ENCODE data around the gene TPP1. TPM values are rescaled to one million over a fixed set of nuclear protein-coding genes. Genes with fewer than 3 reads are reported as not detected.

Gene TPP1
- total RNA-seq, 1 experiment from 2014 or later, result 21.6 TPM

DNA sequence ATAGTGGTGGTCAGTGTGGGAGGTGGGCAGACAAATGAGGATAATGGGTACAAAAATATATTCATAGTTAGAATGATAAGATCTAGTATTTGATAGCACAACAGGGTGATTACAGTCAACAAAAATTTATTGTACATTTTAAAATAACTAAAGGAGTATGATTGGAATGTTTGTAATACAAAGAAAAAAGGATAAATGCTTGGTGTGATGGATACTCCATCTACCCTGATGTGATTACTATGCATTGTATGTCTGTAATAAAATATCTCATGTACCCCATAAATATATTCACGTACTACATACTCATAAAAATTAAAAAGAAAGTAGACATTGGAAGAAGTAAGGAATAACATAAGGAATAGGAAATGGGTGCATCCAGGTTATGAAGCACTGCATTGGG lies 31.2 kb downstream of the TPP1 start:
- Histone ChIP-seq H2AFZ (ENCODE audit: low read length) (no peak overlapping the region), H3K79me2 (ENCODE audit: low read length) (no peaks in the 10 kb centered on the region), H3K9ac (ENCODE audit: low read length) (no peak overlapping the region), H3K4me3 (ENCODE audit: low read length) (no peak overlapping the region), H4K20me1 (ENCODE audit: low read length) (no peaks in the 10 kb centered on the region), H3K36me3 (ENCODE audit: low read depth, low read length) (peaks cover 19% of the 10 kb centered on the region), H3K9me2 (replicated peaks; ENCODE audit: low read length) (no peaks in the 10 kb centered on the region), H3F3A (ENCODE audit: low read length, unreplicated experiment) (no peaks in the 10 kb centered on the region), H3K4me2 (ENCODE audit: low read length) (no peak overlapping the region), H3K4me1 (ENCODE audit: insufficient read depth, low read length) (no peaks in the 10 kb centered on the region), H3K9me3 (ENCODE audit: low read length) (peaks cover 8% of the 10 kb centered on the region; the same call in 1 of the 2 replicates), H3K27ac (ENCODE audit: low read length) (no peak overlapping the region), H3K27me3 (ENCODE audit: low read length) (no peaks in the 10 kb centered on the region)
- ATAC-seq (no peak), DNase-seq (no peak)
- BruUV-seq (replicated peaks), result no TSS peak
- intact Hi-C loops (cut with micrococcal nuclease), result no loop called here
- TF ChIP-seq EZH2 (IDR thresholded peaks at IDR 0.05; ENCODE audit: low read length, unreplicated experiment) (no peak), EZH2phosphoT487 (IDR thresholded peaks at IDR 0.05; ENCODE audit: borderline replicate concordance, low read length) (no peak)
- TF ChIP-seq, protein P1, sequence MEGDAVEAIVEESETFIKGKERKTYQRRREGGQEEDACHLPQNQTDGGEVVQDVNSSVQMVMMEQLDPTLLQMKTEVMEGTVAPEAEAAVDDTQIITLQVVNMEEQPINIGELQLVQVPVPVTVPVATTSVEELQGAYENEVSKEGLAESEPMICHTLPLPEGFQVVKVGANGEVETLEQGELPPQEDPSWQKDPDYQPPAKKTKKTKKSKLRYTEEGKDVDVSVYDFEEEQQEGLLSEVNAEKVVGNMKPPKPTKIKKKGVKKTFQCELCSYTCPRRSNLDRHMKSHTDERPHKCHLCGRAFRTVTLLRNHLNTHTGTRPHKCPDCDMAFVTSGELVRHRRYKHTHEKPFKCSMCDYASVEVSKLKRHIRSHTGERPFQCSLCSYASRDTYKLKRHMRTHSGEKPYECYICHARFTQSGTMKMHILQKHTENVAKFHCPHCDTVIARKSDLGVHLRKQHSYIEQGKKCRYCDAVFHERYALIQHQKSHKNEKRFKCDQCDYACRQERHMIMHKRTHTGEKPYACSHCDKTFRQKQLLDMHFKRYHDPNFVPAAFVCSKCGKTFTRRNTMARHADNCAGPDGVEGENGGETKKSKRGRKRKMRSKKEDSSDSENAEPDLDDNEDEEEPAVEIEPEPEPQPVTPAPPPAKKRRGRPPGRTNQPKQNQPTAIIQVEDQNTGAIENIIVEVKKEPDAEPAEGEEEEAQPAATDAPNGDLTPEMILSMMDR (conservative IDR thresholded peaks at IDR 0.05; ENCODE audit: low read depth, low read length), result no peak
- ChIA-PET CTCF (no interaction called here), POLR2A (ENCODE audit: unreplicated experiment) (no interaction called here)

GRCh38 chr11:6587360-6587953 lies 31.8 kb downstream of the TPP1 start:
- H3K4me3 ChIP-seq (ENCODE audit: low read length), result no peak overlapping the region
- no peaks in the 10 kb centered on the region for H3K4me1 ChIP-seq (ENCODE audit: insufficient read depth, low read length)
- H3K4me2 ChIP-seq (ENCODE audit: low read length), result no peak overlapping the region
- no peaks in the 10 kb centered on the region for H3F3A ChIP-seq (ENCODE audit: low read length, unreplicated experiment)
- no peaks in the 10 kb centered on the region for H3K79me2 ChIP-seq (ENCODE audit: low read length)
- POLR2A ChIA-PET (ENCODE audit: unreplicated experiment), result no interaction called here
- ATAC-seq, result no peak
- peaks cover 16% of the 10 kb centered on the region; the same call in 1 of the 2 replicates for H3K36me3 ChIP-seq (ENCODE audit: low read depth, low read length)
- TF ChIP-seq EZH2 (IDR thresholded peaks at IDR 0.05; ENCODE audit: low read length, unreplicated experiment) (no peak), EZH2phosphoT487 (IDR thresholded peaks at IDR 0.05; ENCODE audit: borderline replicate concordance, low read length) (no peak)
- TF ChIP-seq, protein P1 (conservative IDR thresholded peaks at IDR 0.05; ENCODE audit: low read depth, low read length), result no peak
- H2AFZ ChIP-seq (ENCODE audit: low read length), result no peak overlapping the region
- CTCF ChIA-PET, result no interaction called here
- H4K20me1 ChIP-seq (ENCODE audit: low read length), result no peaks in the 10 kb centered on the region
- H3K27ac ChIP-seq (ENCODE audit: low read length), result no peak overlapping the region
- H3K27me3 ChIP-seq (ENCODE audit: low read length), result no peaks in the 10 kb centered on the region
- intact Hi-C loops (cut with micrococcal nuclease), result no loop called here
- no peak for DNase-seq
- peaks cover 8% of the 10 kb centered on the region; the same call in 1 of the 2 replicates for H3K9me3 ChIP-seq (ENCODE audit: low read length)
- no TSS peak for BruUV-seq (replicated peaks)
- no peak overlapping the region for H3K9ac ChIP-seq (ENCODE audit: low read length)
- H3K9me2 ChIP-seq (replicated peaks; ENCODE audit: low read length), result no peaks in the 10 kb centered on the region

Data from PC-3 (cell line).